ENCODE data around the gene RUFY1.

RUFY1 gene

DNA sequence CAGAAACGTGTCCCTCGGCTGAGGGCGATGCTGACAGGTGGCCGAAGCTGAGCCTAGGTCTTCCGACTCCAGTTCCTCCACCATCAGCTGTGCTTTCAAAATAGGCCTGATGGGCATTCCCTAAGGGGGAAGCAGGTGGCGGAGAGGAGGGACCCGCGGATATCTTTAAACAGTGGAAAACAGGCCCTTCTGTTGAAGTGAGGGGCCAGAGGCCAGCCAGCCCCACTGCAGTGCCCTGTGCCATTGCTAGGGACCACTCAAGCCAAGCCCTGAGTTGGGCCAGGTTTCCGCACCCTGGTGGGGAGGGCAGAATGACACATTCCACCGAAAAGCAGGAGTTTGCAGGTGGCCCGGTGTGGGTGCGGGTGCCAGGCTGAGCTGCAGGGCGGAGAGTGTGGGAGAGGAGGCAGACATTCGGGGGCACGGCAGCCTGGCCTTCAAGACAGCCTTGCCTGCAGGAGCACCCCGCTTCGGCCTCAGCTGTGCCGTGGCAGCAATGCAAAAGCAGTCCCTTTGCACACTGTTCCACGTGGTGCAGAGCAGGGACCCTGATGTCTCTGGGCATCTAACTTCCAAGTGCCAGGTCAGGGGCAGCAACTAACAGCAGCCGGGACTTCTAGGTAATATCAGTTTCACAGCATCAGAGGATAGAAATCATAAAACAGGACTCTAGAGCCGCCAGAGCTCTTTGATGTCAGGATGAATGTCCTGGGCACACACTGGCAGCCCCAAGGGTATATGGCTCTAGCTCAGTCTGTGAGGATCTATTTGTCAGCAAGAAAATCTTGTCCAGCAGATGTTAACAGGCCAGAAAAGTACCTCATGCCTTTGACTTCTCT is 55.9 kb downstream of the RUFY1 start:
- DNase-seq: no peak

DNA sequence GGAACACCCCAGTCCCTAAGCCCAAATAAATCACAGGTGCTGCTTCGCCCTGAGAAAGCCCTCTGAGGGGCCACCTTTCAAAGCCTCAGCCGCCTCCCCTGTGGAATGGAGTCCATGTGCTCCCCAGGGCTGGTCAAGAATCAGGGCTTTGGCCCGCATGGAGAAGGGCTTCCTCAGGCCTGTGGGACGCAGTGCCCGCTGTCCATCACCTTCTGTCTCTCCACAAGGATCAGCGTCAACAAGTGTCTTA is 56.5 kb downstream of the RUFY1 start:
- DNase-seq: no peak

- DNase-seq: no peak
Observed at GRCh38 chr5:179607160-179607931, 57.0 kb downstream of the RUFY1 start.

DNA sequence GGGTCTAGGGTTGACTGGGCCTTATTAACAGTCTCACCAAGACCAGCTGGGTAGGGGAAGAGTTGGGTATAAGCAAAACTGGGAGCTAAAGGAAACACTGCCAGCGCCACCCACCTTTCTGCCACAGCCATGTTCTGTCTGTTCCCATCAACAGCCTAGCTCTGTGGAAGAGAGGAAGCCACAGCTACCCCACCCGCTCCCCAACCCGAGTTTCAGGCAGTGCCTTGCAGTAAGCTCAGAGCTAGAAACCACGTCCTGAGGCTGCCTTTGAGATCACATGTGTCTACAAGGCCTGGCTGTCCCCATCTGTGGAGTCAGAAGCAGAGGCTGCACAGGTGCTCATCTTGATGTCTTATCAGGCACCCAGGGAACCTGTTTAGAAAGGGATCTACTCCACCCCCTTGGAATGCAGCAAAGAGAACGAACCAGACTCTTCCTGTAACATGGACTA is 57.8 kb downstream of the RUFY1 start:
- no peak for DNase-seq

- DNase-seq: no peak
Observed at GRCh38 chr5:179609834-179610108, 59.4 kb downstream of the RUFY1 start.

GRCh38 chr5:179610109-179610902 is 60.0 kb downstream of the RUFY1 start:
- DNase-seq: no peak

DNA sequence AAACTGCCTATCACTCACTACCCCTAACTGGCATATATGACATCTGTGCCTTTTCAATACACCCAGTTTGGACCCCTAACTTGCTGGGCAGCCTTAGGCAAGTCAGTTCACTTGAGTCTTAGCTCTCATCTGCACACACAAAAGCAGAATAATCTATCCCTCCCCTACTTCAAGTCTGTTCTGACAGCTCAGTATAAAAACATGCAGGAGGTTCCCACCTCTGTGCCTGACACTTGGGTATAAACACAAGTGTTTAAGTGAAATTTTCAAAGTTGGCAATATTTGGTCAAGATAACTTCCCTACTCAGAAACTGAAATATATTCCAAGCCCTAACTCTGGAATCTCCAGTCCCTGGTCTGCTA is 60.5 kb downstream of the RUFY1 start:
- no peak for DNase-seq

DNA sequence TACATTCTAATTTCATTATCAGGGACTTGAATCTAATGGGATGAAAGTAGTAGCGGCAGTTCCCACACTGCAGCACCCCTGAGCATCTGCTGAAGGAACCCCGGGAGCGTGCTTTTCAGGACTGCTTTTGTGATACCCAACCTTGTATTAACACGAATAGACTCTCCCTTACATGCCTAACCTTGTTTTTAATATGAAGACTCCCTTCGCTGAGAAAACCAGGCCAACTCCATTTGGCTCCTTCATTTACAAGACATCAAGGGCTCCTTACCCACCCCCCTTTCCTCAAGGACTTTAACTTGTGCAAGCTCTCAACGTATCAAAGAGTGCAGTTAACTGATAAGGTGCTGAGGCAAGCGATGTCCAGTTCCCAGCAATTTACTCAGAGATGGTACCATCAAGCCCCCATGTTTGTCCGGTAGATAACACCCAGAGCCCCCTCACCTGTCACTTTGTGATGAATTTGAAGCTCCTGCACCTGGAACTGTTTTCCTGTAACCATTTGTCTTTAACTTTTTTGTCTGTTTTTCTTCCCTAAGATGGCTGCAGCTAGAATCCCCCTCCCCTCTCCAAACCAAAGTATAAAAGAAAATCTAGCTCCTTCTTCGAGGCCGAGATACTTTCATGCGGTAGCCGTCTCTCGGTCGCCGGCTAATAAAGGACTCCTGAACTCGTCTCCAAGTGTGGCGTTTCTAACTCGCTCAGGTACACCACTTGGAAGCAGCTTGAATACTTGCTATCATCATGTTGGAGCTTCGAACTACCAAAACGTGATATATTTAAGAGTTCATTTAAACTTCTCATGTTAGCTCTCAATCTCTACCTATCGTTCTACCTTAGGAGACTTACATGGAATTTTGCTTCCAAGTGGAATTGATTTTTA is 62.5 kb downstream of the RUFY1 start:
- DNase-seq: no peak

- no peak for DNase-seq
Observed at GRCh38 chr5:179613460-179614071, 63.2 kb downstream of the RUFY1 start.

GRCh38 chr5:179614745-179615144 is 64.4 kb downstream of the RUFY1 start:
- DNase-seq: no peak

GRCh38 chr5:179615203-179615602 is 64.8 kb downstream of the RUFY1 start:
- DNase-seq: no peak

GRCh38 chr5:179616002-179616594 is 65.7 kb downstream of the RUFY1 start:
- DNase-seq: no peak

DNA sequence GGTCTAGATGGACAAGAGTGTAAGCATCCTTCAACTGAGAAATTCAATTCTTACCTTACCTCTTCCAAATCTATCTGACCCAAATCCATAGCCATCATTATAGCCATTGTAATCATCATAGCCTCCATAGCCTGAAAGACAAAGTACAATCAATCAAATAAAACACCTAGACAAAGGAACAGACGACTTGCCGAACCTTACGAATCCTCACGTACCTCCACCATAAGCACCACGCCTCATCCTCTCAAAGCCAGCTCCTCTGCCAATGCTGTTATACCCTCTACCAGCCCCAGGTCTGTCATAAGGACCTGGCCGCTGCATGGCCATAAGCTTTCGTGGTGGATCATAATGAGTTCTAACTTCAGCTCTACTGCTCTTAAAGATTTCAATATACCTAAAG is 67.6 kb downstream of the RUFY1 start:
- no peak for DNase-seq

DNA sequence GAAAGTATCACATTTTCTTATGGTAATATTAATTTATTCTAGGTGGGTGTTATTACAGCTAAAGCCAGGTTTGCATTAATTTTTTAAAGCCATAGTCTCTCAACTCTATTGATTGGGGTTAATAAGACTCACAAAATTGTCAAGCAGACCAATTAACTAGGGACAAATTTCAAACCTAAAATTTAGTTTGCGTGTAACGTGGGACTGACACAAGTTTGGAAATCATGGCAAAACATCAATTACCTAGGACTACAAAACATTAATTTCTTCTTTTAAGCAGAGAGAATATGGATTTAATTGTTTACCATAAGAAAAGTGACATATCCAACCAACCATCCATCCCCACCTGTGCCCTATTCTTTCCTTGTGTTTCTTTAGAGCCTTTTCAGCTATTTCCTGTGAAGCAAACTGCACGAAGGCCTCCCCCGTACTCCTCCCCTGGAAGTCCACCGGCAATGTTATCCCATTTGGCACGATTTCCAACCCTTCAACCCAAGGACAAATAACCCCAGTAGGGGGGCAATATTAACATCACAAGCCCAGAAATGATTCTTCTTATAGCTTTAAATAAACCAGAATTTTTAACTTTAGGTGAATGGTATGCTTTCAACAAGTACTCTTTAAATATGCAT is 68.7 kb downstream of the RUFY1 start:
- peak; percentile 19 for DNase-seq

DNA sequence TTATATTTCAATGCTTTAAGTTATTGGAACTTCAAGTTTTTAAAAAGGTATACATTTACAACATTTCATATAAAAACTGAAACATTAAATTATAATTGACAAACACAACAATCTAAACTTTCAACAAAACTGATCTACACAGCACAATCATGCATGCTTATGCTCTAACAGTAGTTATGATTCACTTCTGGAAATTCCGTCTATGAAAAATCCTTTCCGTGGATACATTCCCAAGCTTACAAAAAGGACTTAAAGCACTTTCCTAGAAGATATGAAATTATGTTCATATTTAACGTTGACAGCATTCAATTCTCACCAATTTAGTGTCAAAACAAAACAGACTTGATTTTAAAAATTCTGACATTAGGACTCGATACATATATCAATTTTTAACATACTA is 69.4 kb downstream of the RUFY1 start:
- DNase-seq: no peak

- DNase-seq: peak; percentile 25
Observed at GRCh38 chr5:179620293-179620692, 69.9 kb downstream of the RUFY1 start.

GRCh38 chr5:179620703-179621350 is 70.5 kb downstream of the RUFY1 start:
- DNase-seq: no peak

GRCh38 chr5:179621551-179622214 is 71.3 kb downstream of the RUFY1 start:
- no peak for DNase-seq

- peak; percentile 98 for DNase-seq
Observed at GRCh38 chr5:179623003-179623905, 72.9 kb downstream of the RUFY1 start, which contains the start of gene HNRNPH1. TSS of gene HNRNPH1 (minus strand) at chr5:179623671. CDS start at chr5:179623133, 538 bp downstream.
